HepG2 (cell line): Measurements from ENCODE around the gene HDDC2. TPM values are rescaled to one million over a fixed set of nuclear protein-coding genes. Genes with fewer than 3 reads are reported as not detected.

Source experiments
- ATAC-seq: fragments of 200-7000 bp; cut with Tn5 transposase; 3 replicates; pipeline ENCODE4 v1.9.1; 2020; ENCODE audit warnings: mild to moderate bottlenecking, moderate library complexity
- BruUV-seq: library from RNA; stranded (reverse); fragments of 400-500 nt; replicated peaks from 2 replicates; lab custom pipeline; 2021; lab: Mats Ljungman, UMichigan
- CTCF ChIA-PET: fragments of 300-600 bp; formaldehyde crosslinking; extraction: SDS; loops from one replicate; lab custom pipeline; 2021; ENCODE audit warnings: low total read pairs, inconsistent platforms, low intra/inter-chr PET ratio; lab: Yijun Ruan, JAX
- POLR2A ChIA-PET: fragments of 350-600 bp; sonication (Branson Sonifier 250); formaldehyde crosslinking; loops from one replicate; lab custom pipeline; 2020; ENCODE audit warnings: antibody characterized with exemption, inconsistent platforms; lab: Yijun Ruan, JAX
- DNase-seq: peaks from one replicate; pipeline ENCODE4 v3.0.0-alpha.2; 2015; ENCODE audit warnings: low spot score
- FAIRE-seq: peaks from 3 replicates; lab custom pipeline; 2011; peaks lifted over from hg19 to GRCh38; lab: Jason Lieb, UNC
- H2AFZ ChIP-seq: one replicate; pipeline ENCODE4 v1.6.1; 2011; ENCODE audit warnings: low read length, inconsistent platforms
- H3K27ac ChIP-seq: fragments of 300-600 bp; 3 replicates; pipeline ENCODE4 v1.8.0; 2011; ENCODE audit warnings: mixed run types, mild to moderate bottlenecking, mixed read lengths, low read length, inconsistent platforms; ENCODE audit not compliant: insufficient read depth; ENCODE audit errors: extremely low read length
- H3K27me3 ChIP-seq, 2 experiments: fragments of 200-600 bp in 1 of 2; 2 replicates in 1 of 2; 3 replicates in 1 of 2; pipeline versions ENCODE4 v1.6.0 to v1.8.0; 2011; ENCODE audit warnings: low read length in 2 of 2, mild to moderate bottlenecking in 2 of 2, moderate library complexity in 2 of 2, inconsistent platforms in 1 of 2; ENCODE audit not compliant: insufficient read depth in 2 of 2, control insufficient read depth in 1 of 2
- H3K36me3 ChIP-seq, 2 experiments: fragments of 200-600 bp in 1 of 2; replicated peaks in 1 of 2; 2 replicates in 1 of 2; 3 replicates in 1 of 2; pipeline versions ENCODE4 v1.5.1 to v1.8.0; 2011; ENCODE audit warnings: low read length in 2 of 2, inconsistent platforms in 1 of 2; ENCODE audit not compliant: insufficient read depth in 2 of 2, control insufficient read depth in 1 of 2
- H3K4me1 ChIP-seq: 2 replicates; pipeline ENCODE4 v1.5.1; 2012; ENCODE audit warnings: low read length, inconsistent platforms; ENCODE audit not compliant: insufficient read depth
- H3K4me2 ChIP-seq: 2 replicates; pipeline ENCODE4 v1.6.0; 2011; ENCODE audit warnings: low read depth, low read length, inconsistent platforms
- H3K4me3 ChIP-seq, 3 experiments: fragments of 200-600 bp in 1 of 3; sonication (generic), shearing (Covaris generic) in 1 of 3; replicated peaks in 1 of 3; 2 replicates each; pipeline ENCODE4 v1.5.1; 2011 to 2016; ENCODE audit warnings: low read length in 3 of 3, inconsistent platforms in 2 of 3, low read depth in 2 of 3, mild to moderate bottlenecking in 2 of 3, control low read depth in 1 of 3, mixed read lengths in 1 of 3; ENCODE audit not compliant: insufficient read depth in 1 of 3
- H3K79me2 ChIP-seq: one replicate; pipeline ENCODE4 v1.6.1; 2011; ENCODE audit warnings: low read length, inconsistent platforms; ENCODE audit not compliant: insufficient read depth
- H3K9ac ChIP-seq: 2 replicates; pipeline ENCODE4 v1.6.0; 2011; ENCODE audit warnings: mild to moderate bottlenecking, low read depth, low read length, inconsistent platforms; ENCODE audit not compliant: insufficient read depth
- H3K9me3 ChIP-seq: 2 replicates; pipeline ENCODE4 v1.5.1; 2012; ENCODE audit warnings: mild to moderate bottlenecking, low read length
- H4K20me1 ChIP-seq: 2 replicates; pipeline ENCODE4 v1.6.0; 2011; ENCODE audit warnings: inconsistent platforms, mild to moderate bottlenecking, low read length, moderate library complexity; ENCODE audit not compliant: insufficient read depth
- CC2D1A ChIP-seq: sonication (generic); formaldehyde crosslinking; IDR thresholded peaks from 2 replicates; pipeline ENCODE4 v1.8.1; 2023; ENCODE audit warnings: mild to moderate bottlenecking, missing genetic modification reagents
- ETS1 ChIP-seq: sonication (generic); formaldehyde crosslinking; IDR thresholded peaks from 2 replicates; pipeline ENCODE4 v1.4.0; 2020; ENCODE audit warnings: missing genetic modification reagents
- FOXK1 ChIP-seq: sonication (generic); formaldehyde crosslinking; IDR thresholded peaks from 2 replicates; pipeline ENCODE4 v1.4.0; 2020; ENCODE audit warnings: low read depth, missing genetic modification reagents, borderline replicate concordance
- KAT2B ChIP-seq: fragments of 150-350 bp; IDR thresholded peaks from 2 replicates; pipeline ENCODE4 v1.6.1; 2014; ENCODE audit warnings: low read depth, low read length, borderline replicate concordance
- LBX2 ChIP-seq: sonication (generic); formaldehyde crosslinking; IDR thresholded peaks from 2 replicates; pipeline ENCODE4 v1.5.0; 2020; ENCODE audit warnings: missing genetic modification reagents, mild to moderate bottlenecking, borderline replicate concordance
- MTF1 ChIP-seq: sonication (generic); formaldehyde crosslinking; IDR thresholded peaks from 2 replicates; pipeline ENCODE4 v1.5.0; 2020; ENCODE audit warnings: missing genetic modification reagents
- NONO ChIP-seq, 2 experiments: fragments of 450-650 bp in 1 of 2; sonication (generic) in 1 of 2; formaldehyde crosslinking in 1 of 2; IDR thresholded peaks in 1 of 2; conservative IDR thresholded peaks in 1 of 2; 2 replicates each; pipeline versions ENCODE4 v1.6.1 to v1.8.0; 2017 to 2022; ENCODE audit warnings: mild to moderate bottlenecking in 1 of 2, missing genetic modification reagents in 1 of 2, moderate library complexity in 1 of 2
- ZKSCAN1 ChIP-seq: fragments of 150-350 bp; IDR thresholded peaks from 2 replicates; pipeline ENCODE4 v1.6.1; 2014; ENCODE audit warnings: low read length
- ZNF232 ChIP-seq: sonication (generic); formaldehyde crosslinking; IDR thresholded peaks from 2 replicates; pipeline ENCODE4 v1.4.0; 2020; ENCODE audit warnings: missing genetic modification reagents, borderline replicate concordance
- ZNF569 ChIP-seq: sonication (generic); formaldehyde crosslinking; IDR thresholded peaks from 2 replicates; pipeline ENCODE4 v1.5.0; 2020; ENCODE audit warnings: mild to moderate bottlenecking, missing genetic modification reagents, moderate library complexity, borderline replicate concordance
- WGBS: methylation state at CpG from one replicate; pipeline ENCODE4 v1.1.6; 2017; ENCODE audit warnings: low lambda C conversion rate; 5-methylcytosine and 5-hydroxymethylcytosine counted together
- in situ Hi-C: cut with HindIII; loops from 2 replicates; pipeline ENCODE4 v1.10.0; 2017; ENCODE audit warnings: low pct_unique_long_range_greater_than_20kb; ENCODE audit not compliant: extremely low pct_ligation_motif_present
- intact Hi-C: fragments of 100-400 bp; cut with micrococcal nuclease; formaldehyde crosslinking; loops from one replicate; pipeline ENCODE4 v1.10.0; 2022; ENCODE audit not compliant: unreplicated experiment
- polyA plus RNA-seq, 8 experiments: library from polyadenylated mRNA; depleted of rRNA in 3 of 8; stranded (reverse) in 7 of 8; unstranded in 1 of 8; fragments of >200 nt; fragmentation: Illumina TruSeq in 4 of 8; extraction: Trizol in 4 of 8; gene quantifications; 2 replicates each; pipeline versions ENCODE4 v1.2.1 to v1.2.3, GENCODE V29; 2011 to 2016; ENCODE audit warnings: low read depth in 4 of 8, missing spikeins in 1 of 8, mixed read lengths in 1 of 8; ENCODE audit not compliant: insufficient read depth in 1 of 8
- total RNA-seq, 5 experiments: library from RNA; depleted of rRNA; stranded (reverse); fragments of >200 nt; fragmentation: Illumina TruSeq; extraction: Trizol; gene quantifications; 2 replicates each; pipeline ENCODE4 v1.2.3, GENCODE V29; 2016; ENCODE audit warnings: low read depth in 1 of 5

HDDC2 gene
- total and polyA plus RNA-seq, 2 of the 13 experiments (the other 11 are each of a cell fraction or from before 2014, with no cell fraction given), result 76.7 to 78.7 TPM

- Histone ChIP-seq H3K79me2 (no peaks in the 10 kb centered on the region), H3K9ac (no peak overlapping the region), H3K4me2 (no peak overlapping the region), H3K27me3 (no peaks in the 10 kb centered on the region), H2AFZ (no peak overlapping the region), H4K20me1 (no peaks in the 10 kb centered on the region), H3K36me3 (no peaks in the 10 kb centered on the region), H3K9me3 (no peaks in the 10 kb centered on the region), H3K4me3 (no peak overlapping the region), H3K4me1 (no peaks in the 10 kb centered on the region), H3K27ac (no peak overlapping the region)
- WGBS, result 0% methylated on average over 3 of the region's 3 CpGs
- CTCF ChIA-PET, result no interaction called here
- FAIRE-seq, result no peak
- ATAC-seq, result no peak
- POLR2A ChIA-PET, result no interaction called here
- in situ Hi-C loops (no loop called here), intact Hi-C loops (no loop called here)
- no peak for DNase-seq
- no TSS peak for BruUV-seq
- TF ChIP-seq KAT2B (no peak), ZKSCAN1 (no peak), MTF1 (CRISPR knock-in tag) (no peak), ZNF569 (CRISPR knock-in tag) (no peak), CC2D1A (CRISPR knock-in tag) (no peak), LBX2 (CRISPR knock-in tag) (no peak), ETS1 (CRISPR knock-in tag) (no peak), FOXK1 (CRISPR knock-in tag) (no peak), NONO (IDR thresholded peaks at IDR 0.05) (no peak), NONO (CRISPR knock-in tag; conservative IDR thresholded peaks at IDR 0.05) (no peak), ZNF232 (CRISPR knock-in tag) (no peak)
These were observed 68.6 kb downstream of the HDDC2 start for GRCh38 chr6:125233202-125233601.
